Uterus (tissue), 4 donors: ENCODE data around the gene CMTM8. TPM values are rescaled to one million over a fixed set of nuclear protein-coding genes. Genes with fewer than 3 reads are reported as not detected.

Experiments
- DNase-seq, 2 donors: peaks; one replicate each; pipeline ENCODE4 v3.0.0-alpha.2; 2019 to 2020
- H3K27ac ChIP-seq, 2 donors: fragments of 200-600 bp; sonication (generic); 1 replicate in 1 of 2; 2 replicates in 1 of 2; pipeline ENCODE4 v1.5.1; 2016 to 2018
- H3K27me3 ChIP-seq, 2 donors: fragments of 200-600 bp; sonication (generic); one replicate each; pipeline ENCODE4 v1.5.1; 2018 to 2019; ENCODE audit warnings: control low read depth in 1 of 2
- H3K36me3 ChIP-seq, 2 donors: fragments of 200-600 bp; sonication (generic); one replicate each; pipeline ENCODE4 v1.5.1; 2019; ENCODE audit warnings: control low read depth in 1 of 2
- H3K4me1 ChIP-seq, 2 donors: fragments of 200-600 bp; sonication (generic); one replicate each; pipeline ENCODE4 v1.5.1; 2018 to 2019; ENCODE audit warnings: control low read depth in 1 of 2
- H3K4me3 ChIP-seq, 2 donors: fragments of 200-600 bp; sonication (generic); 1 replicate in 1 of 2; 2 replicates in 1 of 2; pipeline ENCODE4 v1.5.1; 2018 to 2019; ENCODE audit warnings: mild to moderate bottlenecking in 1 of 2
- H3K9me3 ChIP-seq, 2 donors: fragments of 200-600 bp; sonication (generic); one replicate each; pipeline ENCODE4 v1.5.1; 2019; ENCODE audit warnings: control low read depth in 1 of 2
- CTCF ChIP-seq, 4 experiments: fragments of 200-600 bp in 2 of 4; fragments of 450-650 bp in 2 of 4; sonication (generic) in 2 of 4; IDR thresholded peaks; one replicate each; pipeline ENCODE4 v1.5.1; 2016 to 2019; ENCODE audit warnings: antibody characterized with exemption in 4 of 4, mild to moderate bottlenecking in 2 of 4, moderate library complexity in 1 of 4
- POLR2A ChIP-seq, 2 donors: fragments of 450-650 bp; IDR thresholded peaks; one replicate each; pipeline ENCODE4 v1.6.1; 2016; ENCODE audit warnings: antibody characterized with exemption in 2 of 2, mild to moderate bottlenecking in 1 of 2, moderate library complexity in 1 of 2
- intact Hi-C: fragments of 100-400 bp; cut with DNase I; formaldehyde crosslinking; loops from one replicate; pipeline ENCODE4 v1.15.1; 2023; ENCODE audit warnings: low total_unique reads
- total RNA-seq, 4 donors: library from RNA; depleted of rRNA in 3 of 4; stranded (reverse); fragments of >200 nt in 3 of 4; gene quantifications; one replicate each; pipeline versions ENCODE4 v1.1.0 to v1.2.4, GENCODE V29; 2014 to 2023
- donor health status: DM: yes; HTN: yes; CAD: no.

CMTM8 gene
- total RNA-seq, 4 donors from 2014 or later: 1.5 to 4.7 (median 2.5) TPM

DNA sequence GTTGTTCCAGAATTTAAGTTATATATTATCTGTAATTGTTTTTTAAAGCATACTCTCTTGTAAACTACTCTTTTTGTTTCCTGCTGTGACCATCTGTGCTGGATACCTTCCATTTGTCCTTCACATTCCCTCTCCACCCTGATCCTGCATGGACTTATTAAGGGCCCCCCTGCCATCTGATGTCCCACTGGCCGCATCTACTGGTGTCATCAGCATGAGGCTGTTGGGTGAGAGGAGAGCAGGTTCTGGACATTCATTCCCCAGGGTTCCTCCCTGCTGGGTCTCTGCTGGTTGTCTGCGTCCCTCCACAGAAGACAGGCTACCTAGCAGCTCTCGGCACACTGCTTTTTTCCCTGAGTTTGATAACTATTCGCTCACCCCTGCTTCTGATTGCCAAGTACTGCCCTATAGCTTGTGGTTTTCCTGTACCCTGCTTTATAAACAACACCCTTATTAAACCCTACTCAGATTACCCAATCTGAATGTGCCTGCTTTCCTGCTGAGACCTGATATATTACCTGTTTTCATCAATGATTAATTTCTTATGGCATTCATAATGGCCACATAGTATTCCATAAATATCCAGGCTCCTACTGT is 7.7 kb downstream of the CMTM8 start:
- H3K4me3 ChIP-seq: no peak overlapping the region
- no peaks in the 10 kb centered on the region for H3K27me3 ChIP-seq
- DNase-seq: no peak
- no peaks in the 10 kb centered on the region for H3K9me3 ChIP-seq
- TF ChIP-seq CTCF (IDR thresholded peaks at IDR 0.05): no peak
- TF ChIP-seq POLR2A (IDR thresholded peaks at IDR 0.05): no peak
- no peaks in the 10 kb centered on the region for H3K4me1 ChIP-seq
- H3K36me3 ChIP-seq: no peaks in the 10 kb centered on the region
- H3K27ac ChIP-seq: no peak overlapping the region
- intact Hi-C loops: no loop called here

- Histone ChIP-seq H3K4me1 (no peaks in the 10 kb centered on the region), H3K9me3 (peaks cover 0 to 3% of the 10 kb centered on the region in 2 donors), H3K36me3 (no peaks in the 10 kb centered on the region), H3K27me3 (no peaks in the 10 kb centered on the region), H3K4me3 (no peak overlapping the region), H3K27ac (no peak overlapping the region)
- DNase-seq: no peak
- TF ChIP-seq CTCF (IDR thresholded peaks at IDR 0.05) (no peak), POLR2A (IDR thresholded peaks at IDR 0.05) (no peak)
- intact Hi-C loops: no loop called here
Observed at GRCh38 chr3:32249184-32249782, 10.8 kb downstream of the CMTM8 start.

GRCh38 chr3:32254268-32254667 is 15.8 kb downstream of the CMTM8 start:
- no peaks in the 10 kb centered on the region for H3K4me1 ChIP-seq
- H3K36me3 ChIP-seq: no peaks in the 10 kb centered on the region
- H3K9me3 ChIP-seq: peaks cover 0 to 3% of the 10 kb centered on the region in 2 donors
- intact Hi-C loops: no loop called here
- H3K27ac ChIP-seq: no peak overlapping the region
- DNase-seq: no peak
- H3K27me3 ChIP-seq: no peaks in the 10 kb centered on the region
- TF ChIP-seq CTCF (IDR thresholded peaks at IDR 0.05) (no peak), POLR2A (IDR thresholded peaks at IDR 0.05) (no peak)
- no peak overlapping the region for H3K4me3 ChIP-seq

DNA sequence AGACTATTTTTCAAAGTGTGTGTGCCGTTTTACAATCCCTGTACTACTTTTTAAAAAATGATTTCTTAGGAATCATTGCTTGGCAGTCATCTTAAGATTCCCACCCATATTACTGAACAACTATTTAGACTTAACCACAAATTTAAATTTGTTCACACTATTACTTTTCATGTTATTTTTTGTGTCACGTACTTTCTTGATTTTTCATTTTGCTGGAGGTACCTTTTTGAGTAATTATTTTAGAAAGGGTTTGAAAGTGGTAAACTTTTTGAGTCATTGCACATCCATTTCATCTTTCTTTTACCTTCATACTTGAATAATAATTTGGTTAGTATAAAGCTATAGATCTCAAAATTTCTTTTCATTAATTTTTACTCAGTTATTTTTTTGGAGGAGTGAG is 16.9 kb downstream of the CMTM8 start:
- H3K27ac ChIP-seq: no peak overlapping the region
- H3K4me3 ChIP-seq: no peak overlapping the region
- H3K4me1 ChIP-seq: no peaks in the 10 kb centered on the region
- no peaks in the 10 kb centered on the region for H3K36me3 ChIP-seq
- TF ChIP-seq POLR2A (IDR thresholded peaks at IDR 0.05) (no peak), CTCF (IDR thresholded peaks at IDR 0.05) (no peak)
- DNase-seq: no peak
- intact Hi-C loops: no loop called here
- no peaks in the 10 kb centered on the region for H3K27me3 ChIP-seq
- peaks cover 0 to 3% of the 10 kb centered on the region in 2 donors for H3K9me3 ChIP-seq

- TF ChIP-seq CTCF (IDR thresholded peaks at IDR 0.05) (no peak), POLR2A (IDR thresholded peaks at IDR 0.05) (no peak)
- H3K4me3 ChIP-seq: no peak overlapping the region
- H3K4me1 ChIP-seq: no peaks in the 10 kb centered on the region
- no peak for DNase-seq
- H3K9me3 ChIP-seq: peaks cover 0 to 3% of the 10 kb centered on the region in 2 donors
- no peaks in the 10 kb centered on the region for H3K27me3 ChIP-seq
- intact Hi-C loops: no loop called here
- no peak overlapping the region for H3K27ac ChIP-seq
- no peaks in the 10 kb centered on the region for H3K36me3 ChIP-seq
Observed at GRCh38 chr3:32256206-32256605, 17.7 kb downstream of the CMTM8 start.
